Testis (tissue), 3 donors: Measurements from ENCODE around the gene DHDH. TPM values are rescaled to one million over a fixed set of nuclear protein-coding genes. Genes with fewer than 3 reads are reported as not detected.
"Not testable (repeated sequence)": the region's sequence is repeated elsewhere in the genome, so short reads cannot be mapped to it uniquely, and the experiment has no call there.

Experiments
- DNase-seq: peaks from one replicate; pipeline ENCODE4 v3.0.0-alpha.2; 2019
- H3K27ac ChIP-seq, 2 donors: fragments of 200-600 bp; sonication (generic); one replicate each; pipeline ENCODE4 v1.5.1; 2019
- H3K27me3 ChIP-seq: fragments of 200-600 bp; sonication (generic); one replicate; pipeline ENCODE4 v1.5.1; 2019
- H3K36me3 ChIP-seq: fragments of 200-600 bp; sonication (generic); one replicate; pipeline ENCODE4 v1.5.1; 2017; ENCODE audit warnings: low read depth; ENCODE audit errors: missing control alignments
- H3K4me1 ChIP-seq: fragments of 200-600 bp; sonication (generic); one replicate; pipeline ENCODE4 v1.5.1; 2019
- H3K4me3 ChIP-seq, 2 donors: fragments of 200-600 bp; sonication (generic); one replicate each; pipeline ENCODE4 v1.5.1; 2017 to 2019
- H3K9me3 ChIP-seq: fragments of 200-600 bp; sonication (generic); one replicate; pipeline ENCODE4 v1.5.1; 2017
- POLR2A ChIP-seq: fragments of 450-650 bp; IDR thresholded peaks from one replicate; pipeline ENCODE4 v1.6.1; 2017; ENCODE audit warnings: antibody characterized with exemption, mild to moderate bottlenecking, moderate library complexity
- WGBS, 2 donors: methylation state at CpG; one replicate each; pipeline ENCODE4 v1.1.5; 2018; 5-methylcytosine and 5-hydroxymethylcytosine counted together
- intact Hi-C: fragments of 100-400 bp; cut with DNase I; formaldehyde crosslinking; loops from one replicate; pipeline ENCODE4 v1.15.1; 2023; ENCODE audit warnings: low total_unique reads
- polyA plus RNA-seq: library from polyadenylated mRNA; stranded (reverse); fragments of 350-450 nt; fragmentation: Illumina TruSeq; extraction: RNeasy Lipid Tissue Mini Kit (QIAGEN cat#74804); gene quantifications from one replicate; pipeline ENCODE4 v1.2.3, GENCODE V29; 2014; ENCODE audit warnings: low read depth, low replicate concordance; ENCODE audit not compliant: insufficient read depth
- total RNA-seq, 2 donors: library from RNA; depleted of rRNA; stranded (reverse); fragments of >200 nt; gene quantifications; one replicate each; pipeline ENCODE4 v1.2.3, GENCODE V29; 2016
- TF ChIP-seq, protein P1 (sequence below), 3 experiments: fragments of 450-650 bp in 2 of 3; fragments of 200-600 bp in 1 of 3; sonication (generic) in 1 of 3; IDR thresholded peaks; one replicate each; pipeline ENCODE4 v1.5.1; 2016 to 2019; ENCODE audit warnings: antibody characterized with exemption in 3 of 3, mild to moderate bottlenecking in 2 of 3, moderate library complexity in 1 of 3

DHDH gene
- total and polyA plus RNA-seq, 3 donors from 2014 or later: 2.3 to 3.1 (median 2.4) TPM

DNA sequence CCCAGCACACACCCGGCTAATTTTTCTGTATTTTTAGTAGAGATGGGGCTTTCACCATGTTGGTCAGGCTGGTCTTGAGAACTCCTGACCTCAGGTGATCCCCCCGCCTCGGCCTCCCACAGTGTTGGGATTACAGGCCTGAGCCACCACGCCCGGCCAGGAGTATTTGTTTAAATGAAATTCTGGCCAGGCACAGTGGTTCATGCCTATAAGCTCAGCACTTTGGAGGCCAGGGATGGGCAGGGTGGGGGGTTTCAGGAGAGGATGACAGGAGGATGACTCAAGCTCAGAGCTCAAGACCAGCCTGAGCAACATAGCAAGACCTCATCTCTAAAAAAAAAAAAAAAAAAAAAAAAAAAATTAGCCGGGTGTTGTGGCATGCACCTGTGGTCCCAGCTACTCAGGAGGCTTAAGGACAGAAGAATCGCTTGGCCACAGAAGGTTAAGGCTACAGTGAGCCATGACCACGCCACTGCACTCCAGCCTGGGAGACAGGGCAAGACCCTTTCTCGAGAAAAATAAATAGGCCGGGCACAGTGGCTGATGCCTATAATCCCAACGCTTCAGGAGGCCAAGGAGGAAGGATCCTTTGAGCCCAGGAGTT is 8.2 kb upstream of the DHDH start:
- Histone ChIP-seq H3K4me1 (no peaks in the 10 kb centered on the region), H3K27me3 (no peaks in the 10 kb centered on the region), H3K4me3 (no peak overlapping the region), H3K27ac (no peak overlapping the region), H3K36me3 (no peaks in the 10 kb centered on the region), H3K9me3 (no peaks in the 10 kb centered on the region)
- intact Hi-C loops: no loop called here
- TF ChIP-seq, protein P1, sequence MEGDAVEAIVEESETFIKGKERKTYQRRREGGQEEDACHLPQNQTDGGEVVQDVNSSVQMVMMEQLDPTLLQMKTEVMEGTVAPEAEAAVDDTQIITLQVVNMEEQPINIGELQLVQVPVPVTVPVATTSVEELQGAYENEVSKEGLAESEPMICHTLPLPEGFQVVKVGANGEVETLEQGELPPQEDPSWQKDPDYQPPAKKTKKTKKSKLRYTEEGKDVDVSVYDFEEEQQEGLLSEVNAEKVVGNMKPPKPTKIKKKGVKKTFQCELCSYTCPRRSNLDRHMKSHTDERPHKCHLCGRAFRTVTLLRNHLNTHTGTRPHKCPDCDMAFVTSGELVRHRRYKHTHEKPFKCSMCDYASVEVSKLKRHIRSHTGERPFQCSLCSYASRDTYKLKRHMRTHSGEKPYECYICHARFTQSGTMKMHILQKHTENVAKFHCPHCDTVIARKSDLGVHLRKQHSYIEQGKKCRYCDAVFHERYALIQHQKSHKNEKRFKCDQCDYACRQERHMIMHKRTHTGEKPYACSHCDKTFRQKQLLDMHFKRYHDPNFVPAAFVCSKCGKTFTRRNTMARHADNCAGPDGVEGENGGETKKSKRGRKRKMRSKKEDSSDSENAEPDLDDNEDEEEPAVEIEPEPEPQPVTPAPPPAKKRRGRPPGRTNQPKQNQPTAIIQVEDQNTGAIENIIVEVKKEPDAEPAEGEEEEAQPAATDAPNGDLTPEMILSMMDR (IDR thresholded peaks at IDR 0.05): no peak
- no peak for TF ChIP-seq POLR2A
- DNase-seq: no peak
- 77 to 90% methylated on average over 6 to 11 of the region's 11 CpGs for WGBS, 2 donors

DNA sequence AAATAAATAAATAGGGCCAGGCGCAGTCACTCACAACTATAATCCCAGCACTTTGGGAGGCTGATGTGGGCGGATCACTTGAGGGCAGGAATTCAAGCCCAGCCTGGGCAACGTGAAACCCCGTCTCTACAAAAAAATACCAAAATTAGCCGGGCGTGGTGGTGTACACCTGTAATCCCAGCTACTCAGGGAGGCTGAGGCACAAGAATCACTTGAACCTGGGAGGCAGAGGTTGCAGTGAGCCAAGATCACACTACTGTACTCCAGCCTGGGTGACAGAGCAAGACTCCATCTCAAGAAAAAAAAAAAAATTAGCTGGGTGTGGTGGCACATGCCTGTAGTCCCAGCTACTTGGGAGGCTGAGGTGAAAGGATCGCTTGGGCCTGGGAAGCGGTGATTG is 7.6 kb upstream of the DHDH start:
- H3K4me3 ChIP-seq, DNase-seq, H3K27ac ChIP-seq, H3K4me1 ChIP-seq, H3K9me3 ChIP-seq, H3K36me3 ChIP-seq, H3K27me3 ChIP-seq, intact Hi-C loops: not testable (repeated sequence)
- 88 to 93% methylated on average over 8 of the region's 8 CpGs for WGBS, 2 donors

DNA sequence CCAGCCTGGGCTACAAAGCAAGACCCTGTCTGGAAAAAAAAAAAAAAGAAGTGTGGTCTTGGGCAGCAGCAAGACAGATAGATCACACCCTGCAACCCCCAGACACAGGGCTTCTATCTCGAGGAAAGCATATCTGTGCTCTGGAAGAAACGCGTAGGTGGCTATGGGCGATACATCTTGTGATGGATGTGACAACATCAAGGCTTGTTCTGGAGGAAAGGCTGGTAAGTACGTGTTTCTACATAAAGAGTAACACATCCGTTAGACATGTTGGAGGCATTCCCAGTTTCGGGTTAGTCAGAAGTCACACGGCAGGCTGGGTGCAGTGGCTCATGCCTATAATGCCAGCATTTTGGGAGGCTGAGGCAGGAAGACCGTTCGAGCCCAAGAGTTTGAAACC is 6.6 kb upstream of the DHDH start:
- TF ChIP-seq, protein P1 (IDR thresholded peaks at IDR 0.05): no peak
- no peak for TF ChIP-seq POLR2A
- no peaks in the 10 kb centered on the region for H3K27me3 ChIP-seq
- H3K4me3 ChIP-seq: no peak overlapping the region
- no peaks in the 10 kb centered on the region for H3K9me3 ChIP-seq
- intact Hi-C loops: no loop called here
- no peaks in the 10 kb centered on the region for H3K36me3 ChIP-seq
- no peaks in the 10 kb centered on the region for H3K4me1 ChIP-seq
- WGBS, 2 donors: 48 to 50% methylated on average over 10 of the region's 10 CpGs
- peak; percentile 55 for DNase-seq
- no peak overlapping the region for H3K27ac ChIP-seq

DNA sequence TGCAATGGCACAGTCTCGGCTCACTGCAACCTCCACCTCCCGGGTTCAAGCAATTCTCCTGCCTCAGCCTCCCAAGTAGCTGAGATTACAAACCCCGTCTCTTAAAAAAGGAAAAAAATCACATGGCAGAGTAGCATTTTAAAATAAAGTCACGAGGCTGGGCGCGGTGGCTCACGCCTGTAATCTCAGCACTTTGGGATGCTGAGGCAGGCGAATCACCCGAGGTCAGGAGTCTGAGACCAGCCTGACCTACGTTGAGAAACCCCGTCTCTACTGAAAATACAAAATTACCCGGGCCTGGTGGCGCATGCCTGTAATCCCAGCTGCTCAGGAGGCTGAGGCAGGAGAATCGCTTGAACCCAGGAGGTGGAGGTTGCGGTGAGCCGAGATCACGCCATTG is 5.8 kb upstream of the DHDH start:
- WGBS, 2 donors: 83 to 93% methylated on average over 16 to 17 of the region's 17 CpGs

DNA sequence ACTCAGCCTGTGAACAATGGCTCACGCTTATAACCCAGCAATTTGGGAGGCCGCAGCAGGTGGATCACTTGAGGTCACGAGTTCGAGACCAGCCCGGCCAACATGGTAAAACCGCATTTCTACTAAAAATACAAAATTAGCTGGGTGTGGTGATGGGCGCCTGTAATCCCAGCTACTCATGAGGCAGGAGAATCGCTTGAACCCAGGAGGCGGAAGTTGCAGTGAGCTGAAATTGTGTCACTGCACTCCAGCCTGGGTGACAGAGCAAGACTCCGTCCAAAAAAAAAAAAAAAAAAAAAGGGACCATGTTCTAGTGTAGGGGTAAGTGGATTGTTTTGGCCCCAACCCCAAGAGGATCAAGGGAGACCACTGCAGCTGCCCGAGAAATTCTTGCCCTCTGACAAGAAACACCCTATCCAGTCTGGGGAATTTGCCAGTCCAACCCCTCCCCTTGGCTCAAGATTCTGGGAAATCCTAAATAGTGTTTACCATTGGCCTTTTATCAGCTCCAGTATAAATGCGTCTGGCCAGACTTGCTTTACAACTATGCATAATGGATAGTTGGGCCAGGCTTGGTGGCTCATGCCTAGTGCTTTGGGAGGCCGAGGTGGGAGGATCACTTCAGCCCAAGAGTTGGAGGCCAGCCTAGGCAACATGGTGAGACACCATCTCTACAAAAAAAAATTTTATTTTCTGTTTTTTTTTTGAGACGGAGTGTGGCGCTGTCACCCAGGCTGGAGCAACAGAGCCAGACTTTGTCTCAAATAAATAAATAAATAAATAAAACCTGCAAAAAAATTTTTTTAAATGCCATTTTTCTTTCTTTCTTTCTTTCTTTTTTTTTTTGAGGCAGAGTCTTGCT is 5.1 kb upstream of the DHDH start:
- Histone ChIP-seq H3K27ac (no peak overlapping the region), H3K27me3 (no peaks in the 10 kb centered on the region), H3K4me1 (no peaks in the 10 kb centered on the region), H3K9me3 (no peaks in the 10 kb centered on the region), H3K4me3 (no peak overlapping the region), H3K36me3 (no peaks in the 10 kb centered on the region)
- 83 to 84% methylated on average over 15 of the region's 15 CpGs for WGBS, 2 donors
- no peak for TF ChIP-seq POLR2A
- TF ChIP-seq, protein P1 (IDR thresholded peaks at IDR 0.05): no peak
- intact Hi-C loops: no loop called here
- no peak for DNase-seq

More for the DNA sequence above, 5.8 kb upstream of the DHDH start:
- H3K36me3 ChIP-seq, H3K4me3 ChIP-seq, H3K27ac ChIP-seq, DNase-seq, H3K4me1 ChIP-seq, H3K9me3 ChIP-seq, H3K27me3 ChIP-seq, intact Hi-C loops: not testable (repeated sequence)
